ENCODE measurements around the gene SURF2.

GRCh38 chr9:133369933-133370332, 13.6 kb downstream of the SURF2 start:
- TF ChIP-seq EZH2phosphoT487 (IDR thresholded peaks at IDR 0.05; ENCODE audit: insufficient read depth, low read depth) (no peak), EZH2 (IDR thresholded peaks at IDR 0.05; ENCODE audit: insufficient read depth, poor library complexity, severe bottlenecking) (no peak)

Data from GM23248 (cell line).